GM19372 (cell line): Measurements from ENCODE around the gene PSMD8.
"Not testable (repeated sequence)": the region's sequence is repeated elsewhere in the genome, so short reads cannot be mapped to it uniquely, and the experiment has no call there.

Experiments used
- ATAC-seq: cut with Tn5 transposase; IDR thresholded peaks from one replicate; pipeline ENCODE4 v1.9.1; 2021; ENCODE audit warnings: mild to moderate bottlenecking, low read depth, moderate library complexity; ENCODE audit not compliant: unreplicated experiment

Gene PSMD8

GRCh38 chr19:38360839-38361631 lies 13.3 kb upstream of the PSMD8 start:
- no peak for ATAC-seq

GRCh38 chr19:38361633-38362075 lies 12.7 kb upstream of the PSMD8 start:
- no peak for ATAC-seq

GRCh38 chr19:38362076-38362945 lies 12.1 kb upstream of the PSMD8 start:
- ATAC-seq, result no peak

GRCh38 chr19:38362946-38363688 lies 11.3 kb upstream of the PSMD8 start:
- not testable (repeated sequence) for ATAC-seq

GRCh38 chr19:38367041-38367440 lies 7.3 kb upstream of the PSMD8 start:
- no peak for ATAC-seq

GRCh38 chr19:38369584-38369983 lies 4.8 kb upstream of the PSMD8 start:
- ATAC-seq, result no peak

- no peak for ATAC-seq
These were observed 4.1 kb upstream of the PSMD8 start for GRCh38 chr19:38370299-38370698.

- no peak for ATAC-seq
These were observed 3.3 kb upstream of the PSMD8 start for GRCh38 chr19:38371081-38371480.

- ATAC-seq, result no peak
These were observed 452 bp upstream of the PSMD8 start for GRCh38 chr19:38373907-38374331.

GRCh38 chr19:38375098-38375493 lies 725 bp downstream of the PSMD8 start:
- ATAC-seq, result no peak

- ATAC-seq, result no peak
These were observed 1.4 kb downstream of the PSMD8 start for GRCh38 chr19:38375748-38376147.

- no peak for ATAC-seq
These were observed 2.2 kb downstream of the PSMD8 start for GRCh38 chr19:38376576-38376975.

- ATAC-seq, result no peak
These were observed 2.7 kb downstream of the PSMD8 start for GRCh38 chr19:38377052-38377451.

- no peak for ATAC-seq
These were observed 4.5 kb downstream of the PSMD8 start for GRCh38 chr19:38378866-38379265.

GRCh38 chr19:38381138-38381537 lies 6.8 kb downstream of the PSMD8 start:
- no peak for ATAC-seq

GRCh38 chr19:38383184-38383583 lies 8.8 kb downstream of the PSMD8 start:
- no peak for ATAC-seq

GRCh38 chr19:38383743-38384142 lies 9.4 kb downstream of the PSMD8 start:
- ATAC-seq, result no peak

GRCh38 chr19:38384209-38385027 lies 10.0 kb downstream of the PSMD8 start:
- no peak for ATAC-seq

GRCh38 chr19:38385057-38385803 lies 10.9 kb downstream of the PSMD8 start:
- no peak for ATAC-seq
